ENCODE results near the gene PLEKHN1.

DNA sequence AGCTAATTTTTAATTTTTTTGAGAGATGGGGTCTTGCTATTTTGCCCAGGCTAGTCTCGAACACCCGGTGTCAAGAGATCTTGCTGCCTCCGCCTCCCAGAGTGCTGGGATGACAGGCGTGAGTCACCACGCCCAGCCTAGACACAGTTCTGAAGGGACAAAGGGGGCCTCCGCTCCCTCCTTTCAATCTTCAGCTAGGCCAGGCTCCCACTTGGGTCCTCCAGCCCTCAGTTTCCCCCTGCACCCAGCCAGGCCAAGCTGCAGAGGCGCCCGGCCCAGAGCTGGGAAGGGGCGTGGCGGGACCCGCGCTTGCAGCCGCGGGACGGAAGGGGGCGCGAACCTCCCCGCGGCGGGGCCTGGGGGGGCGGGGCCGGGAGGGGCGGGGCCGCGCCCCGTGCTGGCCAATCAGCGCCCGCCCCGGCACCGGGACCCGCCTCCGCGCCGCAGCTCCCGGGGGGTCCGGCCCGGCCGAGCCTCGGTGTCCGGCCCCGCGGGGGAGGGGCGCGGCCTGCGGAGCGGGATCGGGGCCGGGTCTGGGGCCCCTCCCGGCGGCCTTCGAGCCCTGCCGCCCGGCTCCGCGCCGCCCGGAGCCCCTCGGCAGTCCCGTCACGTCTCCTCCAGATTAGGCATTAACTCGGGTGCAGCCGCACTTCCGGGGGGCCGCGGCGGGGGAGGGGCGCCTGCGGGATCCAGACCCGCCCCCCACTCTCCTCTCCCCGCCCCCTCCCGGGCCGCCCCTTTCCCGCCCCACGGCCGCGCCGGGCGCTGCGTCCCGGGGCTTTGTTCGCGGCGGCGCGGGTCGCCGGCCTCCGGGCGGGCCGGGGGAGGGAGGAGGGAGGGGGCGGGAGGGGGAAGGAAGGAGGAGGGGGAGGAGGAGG lies 53.1 kb downstream of the PLEKHN1 start:
- TF ChIP-seq, protein P1, sequence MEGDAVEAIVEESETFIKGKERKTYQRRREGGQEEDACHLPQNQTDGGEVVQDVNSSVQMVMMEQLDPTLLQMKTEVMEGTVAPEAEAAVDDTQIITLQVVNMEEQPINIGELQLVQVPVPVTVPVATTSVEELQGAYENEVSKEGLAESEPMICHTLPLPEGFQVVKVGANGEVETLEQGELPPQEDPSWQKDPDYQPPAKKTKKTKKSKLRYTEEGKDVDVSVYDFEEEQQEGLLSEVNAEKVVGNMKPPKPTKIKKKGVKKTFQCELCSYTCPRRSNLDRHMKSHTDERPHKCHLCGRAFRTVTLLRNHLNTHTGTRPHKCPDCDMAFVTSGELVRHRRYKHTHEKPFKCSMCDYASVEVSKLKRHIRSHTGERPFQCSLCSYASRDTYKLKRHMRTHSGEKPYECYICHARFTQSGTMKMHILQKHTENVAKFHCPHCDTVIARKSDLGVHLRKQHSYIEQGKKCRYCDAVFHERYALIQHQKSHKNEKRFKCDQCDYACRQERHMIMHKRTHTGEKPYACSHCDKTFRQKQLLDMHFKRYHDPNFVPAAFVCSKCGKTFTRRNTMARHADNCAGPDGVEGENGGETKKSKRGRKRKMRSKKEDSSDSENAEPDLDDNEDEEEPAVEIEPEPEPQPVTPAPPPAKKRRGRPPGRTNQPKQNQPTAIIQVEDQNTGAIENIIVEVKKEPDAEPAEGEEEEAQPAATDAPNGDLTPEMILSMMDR (IDR thresholded peaks at IDR 0.05; ENCODE audit: low read length): peak; percentile 34
- TF ChIP-seq EZH2phosphoT487 (IDR thresholded peaks at IDR 0.05; ENCODE audit: low read length): no peak
- TF ChIP-seq EZH2 (optimal IDR thresholded peaks at IDR 0.05; ENCODE audit: low read depth, low read length): no peak
